ENCODE measurements around the gene GPR146. TPM values are rescaled to one million over a fixed set of nuclear protein-coding genes. Genes with fewer than 3 reads are reported as not detected.

The GPR146 gene
- polyA plus RNA-seq, 5 donors = 4.6 to 10.8 (median 7.0) TPM

DNA sequence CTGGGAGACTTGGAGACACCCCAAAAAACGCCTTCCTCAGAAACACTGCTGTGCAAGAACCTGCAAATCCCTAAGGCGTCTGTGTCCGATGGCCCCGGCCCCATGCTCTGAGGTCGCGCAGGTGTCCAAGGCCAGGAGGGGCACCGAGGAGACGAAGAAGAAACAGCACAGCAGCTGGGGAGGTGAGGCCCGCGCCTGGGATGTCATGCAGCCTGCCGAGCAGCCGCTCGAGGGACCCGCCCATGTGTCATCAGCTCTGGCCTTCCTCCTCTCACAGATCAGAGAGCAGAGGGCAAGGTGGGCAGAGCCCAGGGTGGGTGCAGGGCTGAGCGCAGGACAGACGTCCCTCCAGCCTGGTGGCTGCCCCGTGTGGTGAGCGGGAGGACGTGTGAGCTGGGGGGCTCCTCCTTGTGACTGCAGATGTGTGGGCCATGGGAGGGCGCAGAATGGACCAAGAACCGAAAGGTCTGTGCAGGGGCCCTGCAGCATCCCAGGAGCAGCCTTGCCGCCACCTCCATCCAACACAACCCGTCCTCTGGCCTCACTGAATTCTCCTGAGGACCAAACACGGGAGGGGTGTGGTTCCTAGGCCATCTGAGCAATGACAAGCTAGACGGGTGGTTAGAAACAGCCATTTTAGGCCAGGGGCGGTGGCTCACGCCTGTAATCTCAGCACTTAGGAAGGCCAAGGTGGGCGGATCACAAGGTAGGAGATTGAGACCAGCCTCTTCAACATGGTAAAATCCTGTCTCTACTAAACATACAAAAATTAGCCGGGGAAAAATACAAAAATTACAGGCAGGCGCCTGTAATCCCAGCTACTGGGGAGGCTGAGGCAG, 30.5 kb downstream of the GPR146 start:
- DNase-seq = no peak

DNA sequence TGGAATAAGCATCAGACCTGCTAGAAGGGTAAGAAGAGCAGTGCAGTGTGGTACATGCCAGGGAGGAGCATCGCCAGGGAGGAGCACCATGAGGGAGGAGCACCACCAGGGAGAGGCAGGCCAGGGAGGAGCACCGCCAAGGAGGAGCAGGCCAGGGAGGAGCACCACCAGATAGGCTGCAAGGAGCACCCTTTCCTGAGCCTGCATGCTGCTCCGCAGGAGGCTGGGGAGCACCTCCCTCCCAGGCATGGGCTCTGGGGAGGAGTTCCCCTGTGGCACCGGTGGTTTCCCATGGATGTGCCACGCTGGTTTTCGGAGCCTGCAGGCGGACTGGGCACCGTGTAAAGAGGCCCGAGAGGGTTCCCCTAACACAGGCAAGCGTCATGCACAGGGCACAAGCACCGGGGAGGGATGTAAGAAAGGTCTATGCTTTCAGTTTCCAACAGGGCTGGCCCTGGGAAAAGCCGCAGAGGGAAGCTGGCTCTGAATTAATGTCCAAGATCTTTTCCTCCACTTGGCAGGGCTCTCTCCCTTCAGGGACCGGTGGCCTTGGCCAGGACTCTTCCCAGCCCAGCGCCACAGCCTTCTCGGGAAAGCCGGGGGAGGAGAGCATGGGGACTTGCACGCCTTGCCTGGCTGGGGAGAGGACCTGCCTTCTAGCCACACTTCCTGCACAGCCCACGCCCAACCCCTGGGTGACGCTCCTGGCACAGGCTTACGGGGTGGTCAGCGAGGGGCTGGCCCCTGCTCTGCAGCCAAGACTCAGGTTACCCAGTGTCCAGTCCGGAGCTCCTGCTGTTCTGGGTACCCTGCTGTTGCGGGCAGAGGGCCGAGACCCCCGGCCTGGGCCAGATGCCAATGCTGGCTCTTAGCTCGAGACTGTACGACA, 32.1 kb downstream of the GPR146 start:
- DNase-seq = no peak

DNA sequence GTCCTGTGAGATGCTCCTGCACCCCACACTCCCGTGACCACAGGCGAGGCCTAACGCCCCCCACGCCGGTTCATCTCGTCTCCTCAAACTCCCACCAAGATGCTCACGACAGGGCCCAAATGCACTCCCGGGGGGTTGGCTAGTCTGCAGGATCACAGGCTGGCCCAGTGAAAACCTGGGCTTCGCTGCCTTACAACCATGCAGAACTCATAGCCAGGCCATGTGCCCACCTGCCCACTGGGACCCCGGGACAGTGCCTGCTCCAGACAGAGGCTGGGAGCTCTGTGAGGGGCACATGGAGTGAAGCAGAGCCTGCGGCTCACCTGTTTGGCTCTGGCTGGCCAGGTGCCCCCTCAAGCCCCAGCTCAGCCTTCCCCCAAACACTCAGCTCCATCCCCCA, 34.2 kb downstream of the GPR146 start:
- DNase-seq = no peak

DNA sequence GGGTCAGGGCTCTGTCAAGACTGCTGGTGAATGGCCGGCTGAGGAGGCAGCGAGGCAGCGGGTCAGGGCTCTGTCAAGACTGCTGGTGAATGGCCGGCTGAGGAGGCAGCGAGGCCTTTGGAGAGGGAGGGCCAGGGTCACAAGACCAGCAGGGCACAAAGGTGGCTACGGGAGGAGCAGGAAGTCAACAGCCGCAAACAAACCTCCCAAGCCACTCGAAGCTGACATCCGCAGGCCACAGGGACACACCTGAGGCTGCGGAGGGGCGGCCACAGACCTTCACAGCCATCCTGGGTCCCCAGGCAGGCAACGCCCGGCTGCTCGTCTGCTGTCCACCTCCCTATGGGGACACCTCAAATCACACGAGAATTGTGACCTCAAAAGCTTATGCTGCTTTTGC, 34.6 kb downstream of the GPR146 start:
- DNase-seq = no peak

DNA sequence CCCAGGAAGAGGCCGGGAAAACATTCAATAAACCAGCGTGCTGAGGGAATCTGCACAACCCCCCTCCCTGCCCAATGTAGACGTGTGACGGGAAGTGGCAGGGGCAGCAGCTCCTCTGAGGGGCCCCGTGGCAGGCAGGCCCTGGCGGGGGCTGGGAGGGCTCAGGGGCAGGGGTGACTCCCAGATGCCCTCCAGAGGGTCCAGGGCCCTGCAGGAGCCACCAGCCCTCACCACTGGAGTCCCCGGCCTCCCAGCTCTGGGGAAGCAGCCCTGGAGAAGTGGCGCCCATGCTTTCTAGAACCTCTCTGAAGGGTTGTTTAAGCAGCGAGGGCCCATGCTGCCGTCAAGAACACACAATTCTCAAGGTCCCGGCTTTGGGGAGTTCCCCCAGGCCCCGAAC, 35.2 kb downstream of the GPR146 start:
- DNase-seq = no peak

DNA sequence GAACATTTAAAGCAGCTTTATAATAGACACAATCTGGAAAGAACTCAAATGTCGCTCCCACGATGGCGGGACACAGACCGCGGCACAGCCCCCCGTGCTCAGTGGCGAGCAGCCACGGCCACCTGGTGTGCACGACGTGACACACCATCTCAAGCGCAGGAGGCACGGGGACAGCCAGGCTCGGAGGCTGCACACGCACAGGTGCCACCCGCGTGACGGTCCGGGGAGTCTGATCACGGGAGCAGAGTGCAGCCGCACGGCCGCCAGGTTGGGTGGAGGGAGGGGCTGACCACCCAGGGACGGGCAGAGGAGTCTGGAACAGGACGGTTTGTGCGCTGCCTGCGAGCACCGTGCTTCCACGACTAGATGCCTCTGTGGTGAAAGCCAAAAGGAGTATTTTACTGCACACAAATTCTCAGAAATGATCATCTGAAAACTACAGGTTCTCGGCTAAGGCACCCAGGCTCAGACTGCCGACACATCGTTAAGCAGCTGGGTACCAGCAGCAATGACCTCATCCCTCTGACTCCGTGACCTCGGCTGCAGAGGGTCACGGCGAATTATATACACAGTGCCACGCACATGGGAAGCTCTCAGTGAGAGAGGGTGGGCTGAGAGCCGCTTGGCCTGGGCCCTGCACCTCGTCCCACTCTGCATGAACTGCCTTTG, 36.0 kb downstream of the GPR146 start:
- DNase-seq = no peak

DNA sequence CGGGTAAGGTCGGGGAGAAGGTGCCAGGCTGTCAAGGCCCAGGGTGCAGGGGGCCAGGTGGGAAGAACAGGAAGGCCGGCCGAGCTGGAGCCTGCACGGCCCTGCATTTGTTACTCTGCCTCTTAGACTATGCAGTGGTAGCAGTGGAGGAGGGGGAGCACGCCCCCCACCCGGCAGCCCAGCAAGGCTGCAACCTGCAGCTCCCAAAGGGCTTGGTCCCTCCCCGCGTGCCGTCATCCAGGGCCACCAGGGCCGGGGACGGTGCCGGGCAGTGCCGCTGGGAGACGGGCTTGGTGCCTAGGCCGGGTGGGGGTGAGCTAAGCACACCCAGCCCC, 36.5 kb downstream of the GPR146 start:
- DNase-seq = no peak

DNA sequence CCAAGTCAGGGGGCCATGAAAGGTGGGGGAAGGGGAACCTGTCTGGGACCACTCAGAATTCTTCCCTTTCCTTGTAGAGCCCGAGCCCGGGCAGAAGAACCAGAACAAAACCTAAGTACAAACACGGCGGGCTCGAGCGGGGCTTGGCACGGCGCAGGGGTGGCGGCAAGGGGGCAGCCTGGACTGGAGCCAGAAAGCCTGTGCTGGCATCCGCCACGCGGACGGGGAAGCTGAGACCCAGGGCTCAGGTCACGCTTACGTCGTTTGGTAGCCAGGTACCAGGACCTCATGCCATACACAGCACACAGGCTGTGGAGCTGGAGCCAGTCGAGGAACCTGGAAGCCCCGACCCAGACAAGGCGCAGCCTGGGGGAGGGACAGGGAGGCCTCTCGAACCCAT, 37.0 kb downstream of the GPR146 start:
- DNase-seq = no peak

DNA sequence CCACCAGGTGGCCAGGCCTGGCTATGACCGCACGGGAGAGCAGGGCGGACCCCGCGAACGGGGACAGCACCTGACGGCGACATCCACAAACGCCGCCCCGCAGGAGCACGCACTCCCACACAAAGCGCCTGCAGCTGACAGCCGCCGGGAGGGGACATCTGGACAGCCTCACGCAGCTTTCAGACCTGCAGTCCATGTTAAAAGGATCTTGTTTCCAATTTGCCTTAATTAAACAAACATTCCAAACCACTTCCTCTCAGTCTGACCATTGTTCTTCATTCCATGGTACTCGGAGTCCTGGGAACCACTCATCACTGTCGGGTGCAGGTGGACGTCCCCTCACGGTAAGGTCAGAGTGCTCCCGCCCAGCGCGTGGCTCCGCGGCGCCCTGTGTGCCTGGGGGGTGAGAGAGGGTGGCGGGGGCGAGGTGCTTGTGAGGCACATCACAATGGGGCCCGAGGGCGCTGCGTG, 37.6 kb downstream of the GPR146 start:
- no peak for DNase-seq

DNA sequence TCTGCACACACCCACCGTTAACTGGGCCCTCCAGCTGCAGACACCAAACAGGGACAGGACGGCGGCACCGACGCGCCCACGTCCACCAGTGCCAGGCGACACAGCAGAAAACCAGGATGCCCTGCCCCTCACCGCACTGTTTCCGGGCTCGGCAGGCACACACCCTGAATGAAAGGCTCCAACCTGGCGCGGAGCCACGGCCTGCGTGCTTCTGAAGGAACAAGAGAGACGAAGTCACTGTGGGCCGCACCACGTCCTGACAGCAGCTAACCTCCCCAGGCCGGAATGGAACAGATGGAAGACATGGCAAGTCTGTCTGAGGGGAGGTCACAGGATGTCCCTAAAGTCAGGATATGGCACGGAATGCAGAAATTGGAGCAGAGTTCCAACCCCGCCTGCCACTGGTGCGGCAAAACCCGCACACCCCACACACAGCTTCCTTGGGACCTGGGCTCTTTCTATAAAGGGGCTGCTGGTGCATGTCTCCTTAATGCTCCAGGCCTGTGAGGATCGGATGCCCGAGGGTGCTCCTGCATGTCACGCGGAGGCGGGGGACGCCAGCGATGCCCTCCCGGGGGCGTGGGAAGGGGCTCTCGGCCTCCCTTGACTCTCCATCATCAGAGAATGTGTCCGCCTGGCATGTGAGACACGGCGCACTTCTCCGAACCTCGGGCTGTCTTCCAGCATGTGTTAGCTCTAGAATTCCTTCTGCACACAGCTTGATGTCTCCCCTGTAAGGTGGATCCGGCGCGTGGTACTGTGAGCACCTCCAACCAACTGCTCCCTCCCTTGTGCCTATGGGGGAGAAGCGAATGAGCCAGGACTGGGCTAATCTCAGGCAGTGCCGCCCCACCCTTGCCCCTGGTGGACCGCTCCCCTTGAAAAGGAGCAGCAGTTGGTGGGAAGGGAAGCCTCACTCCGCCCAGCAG, 39.6 kb downstream of the GPR146 start:
- no peak for DNase-seq

DNA sequence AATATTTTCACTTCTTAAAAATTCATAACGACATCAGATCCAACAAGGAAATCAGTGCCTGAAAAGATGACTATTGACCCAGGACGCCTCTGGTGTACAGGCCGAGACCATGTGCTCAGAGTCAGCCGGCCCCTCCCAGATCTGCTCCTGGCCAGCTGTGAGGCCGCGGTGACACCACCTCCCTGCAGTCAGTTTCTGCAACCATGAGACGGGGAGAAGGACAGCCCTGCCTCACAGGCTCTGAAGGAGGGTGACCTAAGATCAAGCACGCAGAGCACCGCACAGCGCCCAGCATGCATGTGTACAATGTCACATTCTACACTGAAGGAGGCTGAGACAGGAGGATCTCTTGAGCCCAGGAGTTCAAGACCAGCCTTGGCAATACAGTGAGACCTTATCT, 40.9 kb downstream of the GPR146 start:
- no peak for DNase-seq

DNA sequence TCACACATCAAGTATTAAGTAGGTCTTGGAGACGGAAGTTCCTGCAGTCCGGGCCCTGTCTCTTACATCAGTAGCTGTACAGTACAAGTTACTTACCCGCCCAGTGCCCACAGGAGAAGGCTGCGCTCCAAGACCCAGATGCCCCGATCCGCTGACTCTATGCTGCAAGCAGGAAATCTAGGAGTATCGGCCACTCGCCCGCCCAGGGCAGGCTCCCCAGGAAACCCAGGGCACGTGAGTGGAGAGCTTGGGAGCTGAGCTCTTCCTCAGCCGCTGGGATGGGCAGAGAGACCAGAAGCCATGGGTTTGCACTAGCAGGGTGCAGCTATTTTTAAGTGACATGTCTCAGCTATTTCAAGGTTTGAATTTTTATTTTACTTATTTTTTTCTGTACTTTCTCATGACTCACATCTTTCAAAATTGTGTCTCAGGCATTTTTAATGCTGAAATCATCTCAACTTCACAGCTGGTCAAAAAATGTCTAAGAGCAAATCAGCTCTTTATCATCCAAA, 41.6 kb downstream of the GPR146 start:
- DNase-seq = no peak

DNA sequence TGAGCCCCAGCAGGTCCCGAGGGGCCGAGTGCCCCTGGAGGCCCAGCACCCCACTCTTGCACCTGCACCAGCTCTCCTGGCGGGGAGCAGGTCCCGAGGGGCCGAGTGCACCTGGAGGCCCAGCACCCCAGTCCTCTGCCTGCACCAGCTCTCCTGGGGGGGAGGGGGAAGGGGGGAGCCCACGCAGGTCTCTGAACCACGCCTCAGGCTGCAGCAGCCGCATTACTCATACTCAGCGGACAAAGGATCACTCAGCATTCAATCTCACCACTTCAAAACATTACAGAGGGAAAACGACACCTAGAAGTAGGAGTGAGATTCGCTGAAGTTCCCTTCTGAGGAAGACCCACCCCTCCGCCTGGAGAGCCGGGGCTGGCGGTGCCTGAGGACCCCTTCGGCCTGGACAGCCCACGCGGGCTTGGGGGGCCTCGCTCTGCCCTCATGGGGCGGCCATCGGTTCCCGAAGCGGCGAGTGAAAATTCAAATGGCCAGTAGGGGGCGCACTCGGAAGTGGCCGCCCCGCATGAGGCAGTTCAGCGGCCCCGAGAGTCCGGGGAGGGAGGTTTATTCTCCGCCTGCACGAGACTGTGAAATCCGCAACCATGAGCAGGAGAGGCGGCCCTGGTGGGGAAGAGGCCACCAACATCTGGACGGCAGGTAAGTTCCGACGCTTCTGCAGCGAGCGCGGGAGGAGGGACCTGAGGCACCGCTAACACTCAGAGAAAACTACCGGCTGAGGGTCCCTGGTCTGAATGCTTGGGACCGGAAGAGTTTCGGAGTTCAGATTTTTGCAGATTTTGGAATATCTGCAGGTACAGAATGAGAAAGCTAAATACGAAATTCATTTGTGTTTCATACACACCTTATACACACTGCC, 42.5 kb downstream of the GPR146 start:
- peak in 1 of 2 donors; percentile 54 for DNase-seq

DNA sequence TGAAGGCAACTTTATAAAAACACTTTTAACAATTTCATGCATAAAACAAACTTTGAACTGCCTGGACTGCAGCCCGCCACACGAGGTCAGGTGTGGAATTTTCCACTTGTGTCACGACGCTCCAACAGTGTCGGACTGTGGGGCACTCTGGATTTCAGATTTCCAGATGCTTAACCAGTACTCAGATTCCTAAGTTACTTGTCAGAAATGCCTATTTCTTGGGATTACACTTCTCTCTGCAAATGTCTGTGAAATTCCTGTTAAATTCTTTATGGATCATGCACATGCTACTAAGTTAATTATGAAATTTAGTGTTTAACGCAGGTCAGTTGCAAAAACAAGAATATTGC, 43.1 kb downstream of the GPR146 start:
- DNase-seq = no peak

DNA sequence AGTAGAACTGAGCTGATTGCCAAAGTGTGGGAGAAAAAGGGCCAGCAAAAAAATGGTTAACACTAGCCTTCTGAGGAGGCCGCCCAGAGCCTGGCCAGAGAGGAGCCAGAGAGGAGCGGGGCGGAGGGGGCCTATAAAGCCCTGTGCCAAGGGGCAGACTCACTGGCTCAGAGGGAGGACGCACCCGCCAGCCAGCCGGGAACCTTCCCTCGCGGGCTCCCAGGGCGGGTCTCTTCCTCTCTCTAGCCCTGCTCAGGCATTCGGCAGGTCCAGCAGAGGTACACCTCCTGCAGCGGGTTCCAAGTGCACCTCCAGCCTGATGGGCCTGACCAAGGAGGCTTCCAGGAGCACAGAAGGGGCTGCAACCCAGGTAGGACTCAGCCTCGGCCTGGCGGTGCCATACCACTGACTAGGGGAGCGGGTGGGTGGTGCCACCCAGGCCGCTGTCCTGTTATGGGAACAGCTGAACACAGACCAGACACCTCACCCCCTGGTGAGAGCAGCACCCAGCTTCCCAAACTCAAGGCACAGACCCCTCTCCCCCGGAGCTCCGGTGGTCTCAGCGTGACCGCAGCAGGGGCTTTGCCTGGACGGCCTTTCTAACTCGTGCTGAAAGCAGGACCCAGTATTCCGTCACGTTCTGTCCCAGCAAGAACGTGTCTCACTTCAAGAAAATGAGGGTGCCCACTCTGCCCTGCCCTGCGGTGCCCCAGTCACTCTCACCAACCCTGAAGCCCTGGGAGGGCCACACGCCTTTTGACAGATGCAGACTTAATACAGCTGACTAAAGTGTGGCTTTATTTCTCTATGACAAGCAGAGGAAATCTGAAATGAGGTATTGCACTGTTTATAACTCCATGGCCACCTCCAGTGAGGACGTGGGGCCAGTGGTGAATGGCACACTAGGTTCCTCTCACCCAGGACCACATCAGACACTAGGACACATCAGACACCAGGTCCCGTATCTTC, 43.9 kb downstream of the GPR146 start, which contains the start of gene GPER1:
Gene GPER1 (plus strand): TSS at position 162 of the 969 bp plus-strand sequence. CDS start 3,616 bp downstream, outside the sequence.
- DNase-seq = peak in 1 of 2 donors; percentile 61

DNA sequence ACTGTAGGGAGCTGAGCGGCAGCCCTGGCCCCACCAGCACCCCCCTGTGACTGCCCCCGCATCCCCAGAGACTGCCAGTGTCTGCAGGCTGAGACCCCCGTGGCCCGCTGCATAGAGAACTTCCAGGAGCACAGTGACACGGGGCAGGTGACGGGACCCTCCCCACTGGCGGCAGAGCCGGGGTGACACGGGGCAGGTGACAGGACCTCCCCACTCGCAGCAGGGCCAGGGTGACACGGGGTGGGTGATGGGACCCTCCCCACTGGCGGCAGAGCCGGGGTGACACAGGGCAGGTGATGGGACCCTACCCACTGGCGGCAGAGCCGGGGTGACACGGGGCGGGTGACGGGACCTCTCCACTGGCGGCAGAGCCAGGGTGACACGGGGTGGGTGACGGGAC, 45.9 kb downstream of the GPR146 start:
- no peak for DNase-seq

DNA sequence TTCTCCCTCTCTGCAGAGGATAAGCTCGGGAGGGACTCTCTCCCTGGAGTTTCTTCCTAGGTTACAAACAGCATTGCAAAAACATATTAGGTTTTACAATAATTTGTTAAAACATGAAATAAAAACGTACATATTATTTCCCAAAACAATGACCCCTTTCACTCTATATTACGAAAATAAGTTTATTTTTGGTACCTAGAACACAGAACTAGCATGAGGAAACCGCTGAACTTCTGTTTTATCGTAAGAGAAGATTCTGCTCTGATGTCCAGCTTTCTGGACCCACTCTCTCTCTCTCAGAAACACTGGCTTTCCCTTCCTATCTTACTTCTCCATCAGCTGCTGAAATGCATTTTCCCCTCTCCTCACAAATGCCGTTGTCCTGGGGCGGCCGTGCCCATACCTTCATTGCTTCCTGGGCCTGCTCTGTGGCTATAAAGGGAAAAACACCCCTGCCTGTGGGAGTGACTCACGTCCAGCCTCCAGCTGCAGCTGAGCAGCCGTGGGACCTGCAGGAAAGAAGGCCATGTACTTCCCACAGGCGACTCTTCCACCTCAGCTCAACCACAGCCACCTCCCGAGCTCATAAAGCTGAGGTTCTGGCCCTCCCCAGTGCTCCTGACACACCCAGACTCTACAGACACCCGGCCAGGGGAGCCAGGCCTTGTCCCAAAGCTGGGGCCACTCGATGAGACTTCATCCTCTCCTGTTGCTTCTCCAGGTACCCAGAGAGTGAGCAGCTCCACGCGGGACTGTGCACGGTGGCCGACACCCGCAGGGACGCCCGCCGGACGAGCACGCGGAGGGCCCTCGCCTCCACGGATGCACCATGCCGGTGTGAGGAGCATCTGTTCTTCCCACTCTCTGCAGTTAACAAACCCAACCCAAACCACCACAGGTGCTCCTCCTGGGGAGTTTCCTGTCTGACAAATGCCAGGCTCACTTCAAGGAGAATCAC, 46.6 kb downstream of the GPR146 start:
- no peak for DNase-seq

DNA sequence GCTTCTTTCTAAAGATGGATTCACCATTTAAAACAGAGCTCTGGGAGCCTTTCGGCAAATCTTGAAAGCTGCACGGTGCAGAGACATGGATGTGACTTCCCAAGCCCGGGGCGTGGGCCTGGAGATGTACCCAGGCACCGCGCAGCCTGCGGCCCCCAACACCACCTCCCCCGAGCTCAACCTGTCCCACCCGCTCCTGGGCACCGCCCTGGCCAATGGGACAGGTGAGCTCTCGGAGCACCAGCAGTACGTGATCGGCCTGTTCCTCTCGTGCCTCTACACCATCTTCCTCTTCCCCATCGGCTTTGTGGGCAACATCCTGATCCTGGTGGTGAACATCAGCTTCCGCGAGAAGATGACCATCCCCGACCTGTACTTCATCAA, 47.3 kb downstream of the GPR146 start:
- DNase-seq = no peak
